GM23338 (cell line): ENCODE data around the gene UGT1A1.

ENCODE experiments used
- CREB1 ChIP-seq: fragments of 250-450 bp; sonication (Bioruptor Pico); IDR thresholded peaks from 2 replicates; pipeline ENCODE4 v1.5.0; 2020; ENCODE audit warnings: low read depth, mild to moderate bottlenecking, moderate library complexity
- EZH2phosphoT487 ChIP-seq: fragments of 200-600 bp; sonication (generic); IDR thresholded peaks from one replicate; pipeline ENCODE4 v1.8.1; 2018; ENCODE audit warnings: antibody characterized with exemption; ENCODE audit not compliant: unreplicated experiment
- POLR2AphosphoS5 ChIP-seq: IDR thresholded peaks from 2 replicates; pipeline ENCODE4 v1.6.1; 2016; ENCODE audit warnings: antibody characterized with exemption, low read depth
- TF ChIP-seq, protein P1 (sequence below), 2 experiments: fragments of 200-600 bp in 1 of 2; sonication (generic) in 1 of 2; conservative IDR thresholded peaks; 2 replicates each; pipeline versions ENCODE4 v1.5.1 to v1.6.1; 2016 to 2017; ENCODE audit warnings: antibody characterized with exemption in 2 of 2, low read depth in 2 of 2, mild to moderate bottlenecking in 2 of 2, moderate library complexity in 1 of 2

DNA sequence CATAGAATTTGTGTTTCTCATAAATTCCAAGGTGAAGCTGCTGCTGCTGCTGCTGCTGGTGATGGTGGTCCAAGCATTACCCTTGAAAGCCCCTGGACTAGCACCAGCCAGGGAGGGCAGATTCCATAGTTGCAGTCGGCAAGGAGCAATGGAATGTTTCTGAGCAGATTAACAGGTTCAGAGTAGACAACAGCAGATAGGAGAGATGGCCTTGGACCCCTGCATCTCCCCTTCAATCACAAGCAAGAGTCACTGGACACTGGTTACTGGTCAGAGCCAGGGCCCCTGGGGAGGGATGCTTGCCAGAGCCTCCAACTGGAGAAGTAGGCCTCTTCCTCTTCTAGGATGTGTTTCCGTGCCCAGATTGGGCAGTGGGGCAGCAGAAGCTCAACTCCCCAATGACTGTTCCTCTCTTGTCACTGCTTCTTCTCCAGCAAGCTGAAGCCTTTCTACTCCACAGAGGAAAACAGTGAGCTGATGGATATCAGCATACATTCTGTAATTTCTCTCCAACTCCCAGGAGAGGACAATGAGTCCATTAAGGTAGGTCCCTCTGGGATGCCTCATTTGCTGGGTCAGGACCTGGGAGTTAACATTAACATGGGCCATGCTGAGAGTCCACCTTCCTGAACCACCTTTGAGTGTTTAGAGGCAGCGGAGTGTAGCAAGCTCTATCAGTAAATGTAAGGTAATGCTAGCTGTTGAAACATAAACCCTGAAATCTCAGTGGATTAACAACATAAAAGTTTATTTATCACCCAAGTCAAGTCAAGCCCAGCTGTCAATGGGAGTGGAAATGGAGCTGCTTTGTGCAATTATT is 53.4 kb downstream of the UGT1A1 start:
- TF ChIP-seq, protein P1, sequence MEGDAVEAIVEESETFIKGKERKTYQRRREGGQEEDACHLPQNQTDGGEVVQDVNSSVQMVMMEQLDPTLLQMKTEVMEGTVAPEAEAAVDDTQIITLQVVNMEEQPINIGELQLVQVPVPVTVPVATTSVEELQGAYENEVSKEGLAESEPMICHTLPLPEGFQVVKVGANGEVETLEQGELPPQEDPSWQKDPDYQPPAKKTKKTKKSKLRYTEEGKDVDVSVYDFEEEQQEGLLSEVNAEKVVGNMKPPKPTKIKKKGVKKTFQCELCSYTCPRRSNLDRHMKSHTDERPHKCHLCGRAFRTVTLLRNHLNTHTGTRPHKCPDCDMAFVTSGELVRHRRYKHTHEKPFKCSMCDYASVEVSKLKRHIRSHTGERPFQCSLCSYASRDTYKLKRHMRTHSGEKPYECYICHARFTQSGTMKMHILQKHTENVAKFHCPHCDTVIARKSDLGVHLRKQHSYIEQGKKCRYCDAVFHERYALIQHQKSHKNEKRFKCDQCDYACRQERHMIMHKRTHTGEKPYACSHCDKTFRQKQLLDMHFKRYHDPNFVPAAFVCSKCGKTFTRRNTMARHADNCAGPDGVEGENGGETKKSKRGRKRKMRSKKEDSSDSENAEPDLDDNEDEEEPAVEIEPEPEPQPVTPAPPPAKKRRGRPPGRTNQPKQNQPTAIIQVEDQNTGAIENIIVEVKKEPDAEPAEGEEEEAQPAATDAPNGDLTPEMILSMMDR (conservative IDR thresholded peaks at IDR 0.05; ENCODE audit: low read depth in 2 of 2) = no peak
- no peak for TF ChIP-seq EZH2phosphoT487
- no peak for TF ChIP-seq POLR2AphosphoS5
- TF ChIP-seq CREB1 (CRISPR knock-in tag) = no peak
